ENCODE measurements around the gene SHISA5. TPM values are rescaled to one million over a fixed set of nuclear protein-coding genes. Genes with fewer than 3 reads are reported as not detected.
"Not testable (repeated sequence)": the region's sequence is repeated elsewhere in the genome, so short reads cannot be mapped to it uniquely, and the experiment has no call there.

SHISA5 gene
- total RNA-seq, 1 donor from 2014 or later = 333 TPM

DNA sequence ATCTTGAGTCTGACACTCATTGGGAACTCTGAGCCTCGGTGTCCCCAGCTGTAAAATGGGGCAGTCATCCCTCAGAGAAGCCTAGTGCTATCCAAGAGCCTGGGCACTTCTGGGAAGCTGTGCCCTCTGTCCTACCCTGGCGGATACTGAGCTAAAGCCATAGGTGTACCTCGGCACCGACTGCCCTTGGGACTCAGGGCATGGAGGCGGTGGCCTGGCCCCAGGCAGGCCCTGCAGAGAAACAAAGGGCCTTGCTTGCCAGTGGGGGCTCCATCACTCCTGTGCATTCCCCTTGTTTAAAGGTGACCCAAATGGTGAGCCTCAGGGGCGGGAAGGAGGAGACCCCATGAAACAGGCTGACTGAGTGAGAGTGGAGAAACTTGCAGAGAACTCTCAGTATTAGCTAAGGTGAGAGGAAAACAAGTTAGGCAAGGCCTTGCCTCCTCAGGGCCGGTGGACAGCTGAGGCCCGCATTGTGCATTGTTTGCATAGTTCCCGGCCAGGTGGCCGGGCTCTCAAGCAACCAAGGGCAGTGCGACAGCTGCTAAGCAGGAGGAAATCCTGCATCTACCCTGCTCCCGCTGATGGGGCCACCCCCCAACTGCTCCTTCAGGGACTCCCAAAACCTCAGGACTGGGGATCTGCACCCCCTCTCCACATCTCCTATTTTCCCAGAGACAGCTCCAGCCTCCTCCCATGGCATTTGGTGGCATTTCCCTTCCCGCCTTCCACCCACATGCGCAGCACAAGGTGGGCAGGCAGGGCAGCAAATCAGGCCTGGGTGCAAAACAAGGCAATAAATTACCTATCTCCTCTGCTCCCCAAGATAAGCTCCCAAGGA, 48.4 kb upstream of the SHISA5 start:
- Histone ChIP-seq H3K4me2 (ENCODE audit: low read length) (no peak overlapping the region), H3K27me3 (ENCODE audit: insufficient read depth, low read length) (no peaks in the 10 kb centered on the region), H3K27ac (ENCODE audit: low read depth, low read length) (no peak overlapping the region), H3K4me3 (ENCODE audit: insufficient read depth, low read depth, low read length) (no peak overlapping the region), H3K9ac (ENCODE audit: low read length) (no peak overlapping the region), H3K79me2 (ENCODE audit: insufficient read depth, low read length) (no peaks in the 10 kb centered on the region), H3K9me3 (ENCODE audit: insufficient read depth, low read depth, low read length) (no peaks in the 10 kb centered on the region), H3K36me3 (ENCODE audit: insufficient read depth, low read length) (no peaks in the 10 kb centered on the region), H2AFZ (ENCODE audit: low read depth, low read length) (no peak overlapping the region), H3K4me1 (ENCODE audit: insufficient read depth, low read length) (peaks cover 7% of the 10 kb centered on the region), H4K20me1 (ENCODE audit: insufficient read depth, low read length) (peaks cover 10% of the 10 kb centered on the region)
- no peak for DNase-seq (ENCODE audit: low read depth)
- Mint-ChIP-seq H3K27ac (ENCODE audit: unreplicated experiment) (no peak overlapping the region), H3K27me3 (ENCODE audit: low read depth, unreplicated experiment) (no peaks in the 10 kb centered on the region), H3K36me3 (ENCODE audit: low read depth, unreplicated experiment) (peaks cover 25% of the 10 kb centered on the region), H3K4me1 (ENCODE audit: low read depth, unreplicated experiment) (peaks cover 15% of the 10 kb centered on the region), H3K4me3 (ENCODE audit: unreplicated experiment) (no peak overlapping the region), H3K9me3 (ENCODE audit: unreplicated experiment) (no peaks in the 10 kb centered on the region)
- no peak for TF ChIP-seq EZH2 (IDR thresholded peaks at IDR 0.05; ENCODE audit: insufficient read depth, low read length)
- TF ChIP-seq, protein P1, sequence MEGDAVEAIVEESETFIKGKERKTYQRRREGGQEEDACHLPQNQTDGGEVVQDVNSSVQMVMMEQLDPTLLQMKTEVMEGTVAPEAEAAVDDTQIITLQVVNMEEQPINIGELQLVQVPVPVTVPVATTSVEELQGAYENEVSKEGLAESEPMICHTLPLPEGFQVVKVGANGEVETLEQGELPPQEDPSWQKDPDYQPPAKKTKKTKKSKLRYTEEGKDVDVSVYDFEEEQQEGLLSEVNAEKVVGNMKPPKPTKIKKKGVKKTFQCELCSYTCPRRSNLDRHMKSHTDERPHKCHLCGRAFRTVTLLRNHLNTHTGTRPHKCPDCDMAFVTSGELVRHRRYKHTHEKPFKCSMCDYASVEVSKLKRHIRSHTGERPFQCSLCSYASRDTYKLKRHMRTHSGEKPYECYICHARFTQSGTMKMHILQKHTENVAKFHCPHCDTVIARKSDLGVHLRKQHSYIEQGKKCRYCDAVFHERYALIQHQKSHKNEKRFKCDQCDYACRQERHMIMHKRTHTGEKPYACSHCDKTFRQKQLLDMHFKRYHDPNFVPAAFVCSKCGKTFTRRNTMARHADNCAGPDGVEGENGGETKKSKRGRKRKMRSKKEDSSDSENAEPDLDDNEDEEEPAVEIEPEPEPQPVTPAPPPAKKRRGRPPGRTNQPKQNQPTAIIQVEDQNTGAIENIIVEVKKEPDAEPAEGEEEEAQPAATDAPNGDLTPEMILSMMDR (IDR thresholded peaks at IDR 0.05; ENCODE audit: insufficient read depth, low read depth, low read length) = no peak
- FAIRE-seq = no peak

DNA sequence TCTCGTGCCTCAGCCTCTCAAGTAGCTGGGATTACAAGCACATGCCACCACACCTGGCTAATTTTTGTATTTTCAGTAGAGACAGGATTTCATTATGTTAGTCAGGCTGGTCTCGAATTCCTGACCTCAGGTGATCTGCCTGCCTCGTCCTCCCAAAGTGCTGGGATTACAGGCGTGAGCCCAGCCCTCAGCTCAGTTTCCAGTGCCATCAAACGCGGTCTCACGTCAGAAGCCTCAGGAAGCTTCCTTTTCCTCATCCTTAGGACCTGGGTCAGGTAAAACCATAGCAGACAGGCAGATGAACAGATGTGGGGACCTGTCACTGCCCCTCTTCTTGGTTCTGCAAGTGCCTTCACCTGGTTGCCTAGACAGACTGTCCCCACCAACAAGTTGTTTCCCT, 47.7 kb upstream of the SHISA5 start:
- not testable (repeated sequence) for H3K4me3 Mint-ChIP-seq (ENCODE audit: unreplicated experiment); H3K27me3 ChIP-seq (ENCODE audit: insufficient read depth, low read length); H3K4me1 ChIP-seq (ENCODE audit: insufficient read depth, low read length); H3K4me3 ChIP-seq (ENCODE audit: insufficient read depth, low read depth, low read length); H3K4me2 ChIP-seq (ENCODE audit: low read length); H3K36me3 ChIP-seq (ENCODE audit: insufficient read depth, low read length); H2AFZ ChIP-seq (ENCODE audit: low read depth, low read length); H3K27ac ChIP-seq (ENCODE audit: low read depth, low read length); H3K9me3 Mint-ChIP-seq (ENCODE audit: unreplicated experiment); H3K27ac Mint-ChIP-seq (ENCODE audit: unreplicated experiment); FAIRE-seq; H3K27me3 Mint-ChIP-seq (ENCODE audit: low read depth, unreplicated experiment); H3K79me2 ChIP-seq (ENCODE audit: insufficient read depth, low read length); H3K9ac ChIP-seq (ENCODE audit: low read length); DNase-seq (ENCODE audit: low read depth); H3K9me3 ChIP-seq (ENCODE audit: insufficient read depth, low read depth, low read length)
- H4K20me1 ChIP-seq (ENCODE audit: insufficient read depth, low read length) = peaks cover 10% of the 10 kb centered on the region
- Mint-ChIP-seq H3K36me3 (ENCODE audit: low read depth, unreplicated experiment) (peaks cover 28% of the 10 kb centered on the region), H3K4me1 (ENCODE audit: low read depth, unreplicated experiment) (peaks cover 15% of the 10 kb centered on the region)

DNA sequence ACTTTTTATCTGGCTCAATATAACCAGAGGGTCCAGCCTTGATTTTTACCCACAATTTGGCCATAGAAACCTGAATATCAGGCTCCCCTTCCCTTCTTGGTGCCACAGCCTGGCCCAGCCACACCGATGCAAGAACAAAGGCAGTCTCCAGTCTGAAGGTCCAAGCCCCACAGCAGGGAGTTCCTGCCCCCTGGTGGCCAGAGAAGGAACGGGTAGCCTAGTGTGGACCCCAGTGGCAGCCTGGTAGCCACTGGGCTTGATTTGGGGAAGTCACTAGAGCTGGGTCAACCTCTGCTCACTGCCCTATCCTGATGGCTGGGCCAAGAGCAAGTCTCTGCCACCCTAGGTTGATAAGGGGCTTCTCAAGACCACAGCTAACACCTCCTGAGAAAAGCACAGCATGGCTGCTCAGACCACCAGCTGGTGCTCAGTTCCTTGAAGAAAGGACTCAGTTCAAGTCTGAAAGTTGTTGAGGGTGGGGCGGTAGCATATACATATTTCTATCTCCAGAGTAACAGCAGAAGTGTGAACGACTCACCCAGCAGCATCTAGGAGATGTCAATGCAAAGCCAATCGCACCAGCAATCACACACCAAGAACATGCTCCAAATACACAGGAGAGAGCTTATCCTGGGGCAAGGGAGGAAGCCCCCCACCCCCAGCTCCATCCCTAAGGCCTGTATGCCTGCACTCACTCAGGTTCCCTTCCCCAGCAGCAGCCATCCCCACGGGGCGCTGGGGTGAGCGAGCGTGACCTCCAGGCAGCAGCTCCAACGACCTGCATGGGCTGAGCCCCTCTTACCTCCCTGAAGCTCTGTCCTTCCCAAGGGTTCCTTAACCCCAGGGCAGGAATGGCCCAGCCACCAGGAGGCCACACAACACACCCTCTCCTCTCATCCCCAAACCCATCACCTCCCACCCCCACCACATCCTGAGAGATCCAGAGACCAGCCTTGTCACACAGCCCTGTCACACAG, 45.0 kb upstream of the SHISA5 start:
- peaks cover 35% of the 10 kb centered on the region for H3K36me3 Mint-ChIP-seq (ENCODE audit: low read depth, unreplicated experiment)
- no peaks in the 10 kb centered on the region for H3K27me3 Mint-ChIP-seq (ENCODE audit: low read depth, unreplicated experiment)
- peak overlapping the region; percentile 10 for H3K9ac ChIP-seq (ENCODE audit: low read length)
- H3K27me3 ChIP-seq (ENCODE audit: insufficient read depth, low read length) = no peaks in the 10 kb centered on the region
- H4K20me1 ChIP-seq (ENCODE audit: insufficient read depth, low read length) = peaks cover 6% of the 10 kb centered on the region
- H3K79me2 ChIP-seq (ENCODE audit: insufficient read depth, low read length) = no peaks in the 10 kb centered on the region
- H3K4me3 ChIP-seq (ENCODE audit: insufficient read depth, low read depth, low read length) = no peak overlapping the region
- no peaks in the 10 kb centered on the region for H3K9me3 Mint-ChIP-seq (ENCODE audit: unreplicated experiment)
- FAIRE-seq (no peak), DNase-seq (ENCODE audit: low read depth) (peak; percentile 40)
- TF ChIP-seq, protein P1 (IDR thresholded peaks at IDR 0.05; ENCODE audit: insufficient read depth, low read depth, low read length) = peak; percentile 90
- no peak for TF ChIP-seq EZH2 (IDR thresholded peaks at IDR 0.05; ENCODE audit: insufficient read depth, low read length)
- H3K4me1 Mint-ChIP-seq (ENCODE audit: low read depth, unreplicated experiment) = peaks cover 3% of the 10 kb centered on the region
- H3K4me3 Mint-ChIP-seq (ENCODE audit: unreplicated experiment) = no peak overlapping the region
- no peak overlapping the region for H3K27ac ChIP-seq (ENCODE audit: low read depth, low read length)
- peaks cover 12% of the 10 kb centered on the region for H3K36me3 ChIP-seq (ENCODE audit: insufficient read depth, low read length)
- H2AFZ ChIP-seq (ENCODE audit: low read depth, low read length) = peak overlapping the region; percentile 48
- H3K4me2 ChIP-seq (ENCODE audit: low read length) = no peak overlapping the region
- no peaks in the 10 kb centered on the region for H3K4me1 ChIP-seq (ENCODE audit: insufficient read depth, low read length)
- H3K9me3 ChIP-seq (ENCODE audit: insufficient read depth, low read depth, low read length) = no peaks in the 10 kb centered on the region
- H3K27ac Mint-ChIP-seq (ENCODE audit: unreplicated experiment) = no peak overlapping the region

Measured in astrocyte (in vitro differentiated cells and primary cell).